ENCODE measurements around the gene NPAS3.

DNA sequence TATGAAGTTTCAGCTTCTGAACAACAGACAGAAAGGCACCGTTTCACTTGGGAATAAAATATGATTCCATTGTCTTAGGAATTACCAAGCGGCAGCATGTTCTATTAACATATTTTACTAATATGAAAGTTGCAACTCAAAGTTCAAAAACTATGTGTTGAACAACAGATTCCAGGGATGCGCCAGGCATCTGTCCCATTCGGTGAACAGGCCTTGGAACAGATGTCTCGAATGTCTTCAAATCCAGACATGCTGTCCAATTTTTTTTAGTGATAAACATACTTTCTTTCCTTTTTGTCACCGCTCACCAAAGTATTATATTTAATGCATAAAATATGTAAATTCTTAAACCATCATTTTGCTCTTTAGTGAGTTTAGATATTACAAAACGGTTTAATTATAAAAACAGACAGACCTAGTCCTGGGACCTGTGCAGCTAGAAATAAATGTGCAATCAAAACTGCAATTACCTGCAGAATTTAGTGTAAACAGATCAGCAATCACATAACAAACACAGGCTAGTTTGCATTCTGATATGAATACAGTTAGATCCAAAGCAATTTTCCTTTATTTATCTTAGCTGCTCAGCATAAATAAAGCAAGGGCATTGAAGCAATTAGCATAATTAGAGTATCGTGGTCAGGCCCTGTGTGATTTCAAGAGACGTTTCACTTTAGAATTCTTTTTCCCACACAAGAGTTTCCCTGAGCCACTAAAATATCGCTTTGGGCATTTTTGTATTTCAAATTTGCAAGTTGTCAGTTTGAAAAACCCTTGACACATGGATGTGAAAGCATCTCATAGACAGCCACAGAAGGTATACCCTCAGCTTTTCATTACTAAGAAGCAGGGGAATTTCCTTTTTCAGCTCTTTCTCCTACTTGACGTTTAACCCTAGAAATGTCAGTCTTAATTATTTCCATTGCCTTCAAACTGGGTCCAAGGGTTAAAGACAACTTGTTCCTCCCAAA, 591.4 kb downstream of the NPAS3 start:
- TF ChIP-seq CTCF (IDR thresholded peaks at IDR 0.05) (no peak), POLR2AphosphoS5 (IDR thresholded peaks at IDR 0.05) (no peak)
